HG03064 (cell line): ENCODE data around the gene PRKAR1A.
"Not testable (repeated sequence)": the region's sequence is repeated elsewhere in the genome, so short reads cannot be mapped to it uniquely, and the experiment has no call there.

Experiments used
- ATAC-seq: cut with Tn5 transposase; IDR thresholded peaks from one replicate; pipeline ENCODE4 v1.9.1; 2021; ENCODE audit warnings: low read depth; ENCODE audit not compliant: unreplicated experiment

The PRKAR1A gene

DNA sequence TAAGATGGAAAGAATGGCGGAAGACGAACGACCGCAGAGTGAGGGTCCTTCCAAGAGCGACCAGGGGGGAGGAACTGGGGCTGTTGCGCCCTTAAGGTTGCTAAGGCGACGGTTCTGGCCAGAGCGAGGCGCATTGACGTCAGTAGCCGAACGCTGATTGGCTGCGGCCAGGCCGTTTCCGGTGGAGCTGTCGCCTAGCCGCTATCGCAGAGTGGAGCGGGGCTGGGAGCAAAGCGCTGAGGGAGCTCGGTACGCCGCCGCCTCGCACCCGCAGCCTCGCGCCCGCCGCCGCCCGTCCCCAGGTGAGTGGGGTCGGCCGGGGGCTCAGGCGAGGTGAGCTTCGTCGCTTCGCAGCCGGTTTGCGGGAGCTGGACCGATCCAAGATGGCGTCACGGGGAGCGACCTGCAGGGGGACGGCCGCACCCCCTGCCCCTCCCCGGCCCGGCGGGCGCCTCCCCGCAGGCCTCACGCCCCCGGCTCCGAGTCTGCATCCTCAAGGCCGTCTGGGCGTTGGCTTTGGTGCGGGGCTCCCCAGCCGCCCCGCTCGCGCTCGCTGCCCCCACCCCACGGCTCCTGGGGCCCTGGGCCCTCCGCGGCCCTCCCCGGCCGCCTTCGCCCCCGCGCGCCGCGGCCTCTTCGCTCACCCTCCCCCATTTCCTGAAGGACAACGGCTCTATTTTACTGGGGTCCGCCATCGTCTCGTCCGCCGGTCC is at the start of gene PRKAR1A:
TSS of gene PRKAR1A (plus strand) at position 184 of the 713 bp plus-strand sequence. CDS start 2,970 bp downstream, outside the sequence.
- peak; percentile 85 for ATAC-seq

GRCh38 chr17:68463211-68464019 is 48.8 kb upstream of the PRKAR1A start:
- no peak for ATAC-seq

GRCh38 chr17:68468334-68468733 is 43.9 kb upstream of the PRKAR1A start:
- ATAC-seq, result no peak

DNA sequence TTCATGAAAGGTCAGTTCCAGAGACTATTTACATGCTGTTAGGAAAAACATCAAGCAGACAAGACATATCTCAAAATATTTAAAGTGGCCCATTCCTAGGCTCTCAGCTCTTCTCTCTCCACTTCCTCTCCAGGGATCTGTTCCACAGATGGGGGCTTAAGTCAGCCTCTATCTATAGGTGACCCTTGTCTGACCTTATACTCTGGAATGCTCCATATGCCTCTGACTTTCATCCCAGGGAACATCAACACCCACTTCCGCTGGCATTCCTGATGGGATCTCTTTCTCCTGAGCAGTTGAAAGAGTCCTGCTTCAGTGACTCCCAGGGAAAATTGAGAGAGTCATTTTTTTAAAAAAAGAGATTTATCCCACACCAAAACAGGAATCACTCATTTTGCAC is 43.4 kb upstream of the PRKAR1A start:
- no peak for ATAC-seq

GRCh38 chr17:68470961-68471360 is 41.3 kb upstream of the PRKAR1A start:
- no peak for ATAC-seq

DNA sequence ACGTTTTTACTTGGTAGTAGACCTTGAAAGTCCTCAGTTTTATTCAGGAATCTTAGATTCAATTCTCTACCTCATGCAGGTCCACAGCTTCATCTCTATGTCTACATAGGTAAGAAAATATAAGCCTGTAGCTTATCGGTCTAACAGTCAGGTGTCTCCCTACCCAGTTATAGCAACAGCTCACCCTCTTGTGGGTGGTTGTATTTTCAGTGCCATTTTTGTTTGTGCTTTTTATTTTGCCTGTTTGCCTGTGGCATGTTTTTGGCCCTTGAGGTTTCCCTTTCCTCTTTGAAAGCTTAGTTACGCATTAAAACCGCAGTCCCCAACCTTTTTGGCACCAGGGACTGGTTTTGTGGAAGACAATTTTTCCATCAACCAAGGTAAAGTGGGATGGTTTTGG is 31.3 kb upstream of the PRKAR1A start:
- no peak for ATAC-seq

- no peak for ATAC-seq
Observed at GRCh38 chr17:68482576-68483041, 29.6 kb upstream of the PRKAR1A start.

GRCh38 chr17:68484458-68484857 is 27.8 kb upstream of the PRKAR1A start:
- no peak for ATAC-seq

DNA sequence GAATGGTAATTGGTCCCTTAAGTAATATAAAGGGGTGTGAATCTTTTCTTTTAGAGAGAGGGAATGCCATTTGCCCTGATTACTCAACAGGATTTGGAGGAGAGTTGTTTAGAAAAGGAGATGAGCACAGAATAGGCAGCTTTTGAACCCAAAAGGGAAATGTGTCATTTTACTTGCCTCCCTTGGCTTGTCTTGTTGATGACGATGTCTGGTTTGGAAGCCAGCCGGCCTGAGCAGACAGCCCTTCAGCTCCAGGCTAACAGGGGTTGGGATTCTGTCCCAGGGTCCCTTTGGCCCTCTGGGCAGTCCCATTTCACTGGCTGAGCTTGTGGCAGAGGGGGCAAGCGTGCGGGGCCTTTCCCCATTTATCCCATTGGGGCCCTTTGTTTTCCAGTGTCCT is 22.3 kb upstream of the PRKAR1A start:
- no peak for ATAC-seq

DNA sequence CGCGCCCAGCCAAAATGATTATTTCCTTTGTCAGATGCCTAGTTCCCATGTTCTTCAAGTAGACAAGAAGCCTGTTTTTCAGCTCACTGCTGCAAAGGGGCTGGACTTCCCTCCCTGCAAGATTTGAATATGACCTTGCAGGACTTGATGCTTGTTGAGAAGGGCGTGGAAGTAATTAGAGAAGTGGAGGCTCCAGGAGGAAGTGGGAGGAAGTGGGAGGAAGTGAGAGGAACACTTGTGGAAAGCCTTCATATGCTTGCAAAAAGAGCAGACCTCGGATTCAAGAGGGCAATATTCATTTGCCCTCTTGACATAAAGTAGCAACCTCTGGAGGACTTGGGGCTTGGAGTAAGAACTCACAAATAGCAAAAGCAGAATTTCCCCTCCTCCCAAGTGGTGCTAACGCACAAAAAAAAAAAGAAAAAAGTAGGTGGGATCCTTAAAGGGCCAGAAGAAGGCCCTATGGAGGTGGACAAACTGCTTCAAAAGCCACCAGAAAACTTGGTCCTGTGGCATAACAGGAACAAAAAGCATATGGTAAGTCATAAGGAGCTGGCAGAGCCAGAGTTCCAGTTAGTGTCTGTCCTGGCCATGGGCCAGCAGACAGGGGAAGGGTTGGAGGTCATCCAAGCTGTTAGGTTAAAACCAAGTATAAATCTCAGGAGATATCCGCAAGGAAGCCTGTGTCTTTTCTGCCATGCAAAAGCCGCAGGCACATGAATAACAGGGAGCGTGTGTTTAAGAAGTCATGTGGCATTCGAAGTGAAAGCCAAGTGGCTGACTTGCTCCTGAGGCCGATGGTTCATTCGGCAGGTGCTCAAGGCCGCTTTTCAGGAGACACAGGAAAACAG is 20.6 kb upstream of the PRKAR1A start:
- ATAC-seq, result no peak

GRCh38 chr17:68492394-68493054 is 19.7 kb upstream of the PRKAR1A start:
- not testable (repeated sequence) for ATAC-seq

DNA sequence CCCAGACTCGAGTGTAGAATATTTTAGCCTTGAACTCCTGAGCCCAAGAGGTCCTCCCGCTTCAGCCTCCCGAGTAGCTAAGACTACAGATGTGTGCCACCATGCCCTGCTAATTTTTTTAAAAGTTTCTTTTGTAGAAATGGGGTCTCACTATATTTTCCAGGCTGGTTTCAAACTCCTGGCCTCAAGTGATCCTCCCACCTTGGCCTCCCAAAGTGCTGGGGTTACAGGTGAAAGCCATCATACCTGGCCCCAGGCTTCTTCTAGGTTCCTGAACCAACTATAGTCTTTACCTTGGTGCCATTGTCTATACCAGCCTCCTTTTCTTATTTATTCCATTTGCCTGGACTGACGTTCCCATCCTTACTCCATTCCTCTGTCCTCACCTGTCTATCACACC is 17.1 kb upstream of the PRKAR1A start:
- ATAC-seq, result no peak

DNA sequence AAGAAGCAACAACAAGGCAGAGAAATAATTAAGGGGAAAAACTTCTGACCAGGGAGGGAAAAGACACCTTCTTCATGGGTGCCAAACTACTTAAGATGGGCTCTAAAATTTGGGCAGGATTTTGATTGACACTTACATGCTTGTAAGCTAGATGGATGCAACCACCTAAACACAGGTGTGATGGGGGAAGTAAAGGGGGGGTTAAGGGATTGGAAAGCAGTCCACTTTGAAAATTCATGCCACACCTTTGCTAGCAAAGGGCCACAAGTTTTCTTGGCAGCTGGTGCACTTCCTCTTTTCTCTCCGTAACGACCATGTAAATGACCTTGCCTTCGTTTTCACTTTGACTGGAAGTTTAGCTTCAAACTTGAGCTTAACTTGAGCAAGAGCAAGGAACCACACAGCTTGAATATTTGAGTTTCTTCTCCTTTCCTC is 14.3 kb upstream of the PRKAR1A start:
- ATAC-seq, result peak; percentile 88

DNA sequence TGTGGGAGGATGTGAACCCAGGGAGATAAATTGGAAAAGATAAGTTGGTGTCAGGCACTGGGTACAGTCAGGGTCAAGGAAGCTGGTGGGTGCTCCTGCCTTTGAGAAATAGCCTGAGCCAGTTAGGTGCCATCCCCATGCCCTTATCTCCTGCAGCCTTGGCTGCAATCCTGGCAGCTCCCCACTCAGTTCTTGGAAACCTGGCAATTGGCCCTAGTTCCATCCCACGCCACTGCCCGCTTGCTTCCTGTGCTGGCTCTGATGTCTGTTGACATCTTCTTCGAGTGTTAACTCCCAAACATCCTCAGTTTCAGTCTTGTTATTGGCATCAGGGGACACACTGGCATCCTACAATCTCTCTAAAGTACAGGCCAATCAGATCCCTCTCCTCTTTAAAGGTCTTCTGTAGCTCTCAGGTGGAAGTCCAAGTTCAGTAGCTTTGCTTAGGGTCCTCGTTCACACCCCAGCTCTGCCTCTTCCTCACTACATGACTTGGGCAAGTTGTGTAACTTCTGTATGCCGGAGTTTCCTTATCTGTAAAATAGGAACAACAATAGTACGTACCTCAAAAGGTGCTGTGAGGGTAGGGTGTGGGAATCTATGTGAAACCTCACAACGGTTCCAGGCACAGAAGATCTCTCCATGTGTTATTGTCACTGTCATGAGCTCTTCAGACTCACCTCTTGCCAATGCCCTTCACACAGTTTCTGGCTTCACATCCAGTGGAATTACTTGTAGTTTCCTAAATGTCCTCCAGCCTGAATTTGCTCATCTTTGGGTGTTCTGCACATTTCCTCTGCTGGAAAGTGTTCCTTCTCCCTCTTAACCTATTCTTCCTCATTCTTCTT is 13.5 kb upstream of the PRKAR1A start:
- peak; percentile 13 for ATAC-seq

DNA sequence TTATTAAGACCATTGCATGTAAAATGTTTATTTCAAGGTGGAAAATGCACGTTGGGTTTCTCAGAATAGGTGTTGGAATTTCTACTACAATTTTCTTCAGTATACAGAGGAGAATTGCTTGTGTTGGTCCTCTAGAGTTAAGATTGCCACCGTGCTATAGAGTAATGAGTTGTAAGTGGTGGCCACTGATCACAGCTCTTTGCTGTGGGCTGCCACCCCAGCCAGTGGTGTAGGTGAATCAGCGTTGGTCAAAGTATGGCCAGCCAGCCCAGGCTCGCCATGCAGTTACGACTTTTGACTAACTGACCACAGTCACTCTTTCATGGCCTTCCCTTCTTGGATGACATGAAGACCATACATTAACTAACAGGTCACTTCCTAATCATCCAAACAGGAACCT is 12.6 kb upstream of the PRKAR1A start:
- no peak for ATAC-seq

- no peak for ATAC-seq
Observed at GRCh38 chr17:68501074-68501473, 11.2 kb upstream of the PRKAR1A start.

GRCh38 chr17:68505951-68506350 is 6.3 kb upstream of the PRKAR1A start:
- ATAC-seq, result no peak

DNA sequence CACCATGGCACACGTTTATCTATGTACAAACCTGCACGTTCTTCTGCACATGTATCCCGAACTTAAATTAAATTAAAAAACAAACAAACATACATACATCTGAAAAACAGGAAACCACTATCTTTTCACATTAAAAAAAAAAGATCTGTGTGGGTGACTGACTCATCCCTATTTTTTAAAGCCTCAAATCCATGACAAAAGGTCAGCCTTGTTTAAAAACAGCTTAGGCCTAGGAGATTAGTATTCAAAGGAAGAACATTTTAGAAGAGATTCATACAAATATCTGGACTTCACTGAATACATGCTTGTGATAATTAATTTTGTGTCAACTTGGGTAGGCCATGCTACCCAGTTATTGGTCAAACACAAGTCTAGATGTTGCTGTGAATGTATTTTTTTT is 4.7 kb upstream of the PRKAR1A start:
- ATAC-seq, result no peak
